HG02852 (cell line): ENCODE measurements around the gene TIMM22.
A peak's percentile ranks its signal among the peaks of the same experiment; 100 is the strongest.
"Not testable (repeated sequence)": the region's sequence is repeated elsewhere in the genome, so short reads cannot be mapped to it uniquely, and the experiment has no call there.

ENCODE experiments used
- ATAC-seq: cut with Tn5 transposase; IDR thresholded peaks from one replicate; pipeline ENCODE4 v1.9.1; 2021; ENCODE audit warnings: mild to moderate bottlenecking, moderate library complexity; ENCODE audit not compliant: unreplicated experiment

The TIMM22 gene

DNA sequence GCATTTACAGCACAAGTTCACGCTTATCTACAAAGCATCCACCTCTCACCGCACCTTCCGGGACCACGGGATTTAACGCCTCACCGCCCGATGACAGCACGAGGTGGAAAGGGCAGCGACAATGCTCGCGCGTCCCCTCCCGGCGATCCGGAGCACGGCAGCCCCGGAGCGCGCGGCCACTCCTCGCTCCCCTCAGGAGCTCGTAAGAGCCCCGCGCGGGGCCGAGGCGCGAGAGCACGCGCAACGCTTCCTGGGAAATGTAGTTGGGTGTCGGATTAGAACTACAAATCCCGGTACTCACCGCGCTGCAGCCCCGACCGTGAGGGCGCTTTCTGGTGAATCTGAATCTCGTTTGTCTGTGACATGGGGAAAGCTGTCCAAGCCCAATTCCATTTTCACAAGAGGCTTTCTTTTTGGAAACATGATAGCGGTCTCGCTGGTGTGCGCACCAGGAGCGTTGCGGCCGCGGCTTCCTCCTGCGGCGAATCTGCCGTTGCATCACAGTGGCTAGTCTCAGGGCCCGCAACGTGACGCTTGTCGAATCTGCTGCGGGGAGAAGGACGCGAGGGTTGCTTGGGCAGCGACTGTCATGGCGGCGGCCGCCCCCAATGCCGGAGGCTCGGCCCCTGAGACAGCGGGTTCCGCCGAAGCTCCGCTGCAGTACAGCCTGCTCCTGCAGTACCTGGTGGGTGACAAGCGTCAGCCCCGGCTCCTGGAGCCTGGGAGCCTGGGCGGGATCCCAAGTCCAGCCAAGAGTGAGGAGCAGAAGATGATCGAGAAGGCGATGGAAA, at the start of gene TIMM22:
Gene TIMM22 (plus strand): TSS at position 576 of the 791 bp plus-strand sequence. CDS start 14 bp downstream, at position 590.
- peak; percentile 87 for ATAC-seq

DNA sequence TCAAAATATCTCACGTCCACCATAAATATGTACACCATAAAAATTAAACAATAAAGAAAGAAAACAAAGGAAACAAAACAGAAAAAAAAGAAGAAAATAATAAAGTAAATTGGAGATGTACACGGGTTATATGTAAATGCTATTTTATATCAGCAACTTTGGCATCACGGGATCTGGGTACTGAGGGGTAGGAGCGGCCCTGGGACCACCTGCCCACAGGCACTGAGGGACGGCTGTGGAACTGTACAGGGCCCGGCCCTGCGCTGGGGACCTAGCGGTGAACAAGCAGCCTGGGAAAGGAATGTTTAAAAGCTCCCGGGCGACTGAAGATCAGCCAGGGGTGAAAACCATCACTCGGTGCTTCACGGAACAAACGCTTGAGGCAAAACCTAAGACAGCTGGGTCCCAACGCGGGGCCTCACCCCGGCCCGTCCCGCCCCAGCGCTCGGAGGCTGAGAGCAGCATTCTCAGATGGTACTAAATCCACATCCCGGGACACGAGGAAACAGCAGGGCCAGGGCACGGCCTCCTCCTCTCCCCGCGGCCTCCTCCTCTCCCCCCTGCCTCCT, 48.6 kb upstream of the TIMM22 start:
- ATAC-seq, result no peak

DNA sequence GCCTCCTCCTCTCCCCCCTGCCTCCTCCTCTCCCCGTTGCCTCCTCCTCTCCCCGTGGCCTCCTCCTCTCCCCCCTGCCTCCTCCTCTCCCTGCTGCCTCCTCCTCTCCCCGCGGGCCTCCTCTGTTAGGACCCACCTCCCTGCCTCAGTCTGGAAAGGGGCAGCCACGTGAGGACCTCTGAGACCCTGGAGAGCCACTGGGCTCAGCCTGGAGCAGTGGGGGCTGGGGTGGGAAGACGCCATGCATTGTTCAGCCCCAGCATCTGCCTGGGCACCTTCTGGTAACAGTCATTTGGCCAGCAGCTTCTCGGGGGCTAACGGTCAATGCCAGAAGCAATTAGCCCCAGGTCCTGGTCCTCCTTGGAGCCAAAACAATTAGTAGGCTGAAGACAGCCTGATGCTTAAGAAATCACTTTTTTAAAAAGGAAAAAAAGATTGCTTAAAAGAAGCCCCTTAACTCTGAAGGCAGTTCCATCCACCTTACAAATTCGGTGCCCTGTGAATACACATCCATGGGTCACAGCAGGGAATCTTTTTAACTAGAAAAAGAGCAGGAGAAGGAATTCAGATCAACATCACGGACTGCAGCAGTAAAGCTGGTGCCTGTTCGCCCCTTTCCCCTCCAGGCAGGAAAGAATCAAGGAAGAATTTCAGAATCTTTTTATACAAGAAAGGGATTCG, 47.2 kb upstream of the TIMM22 start:
- ATAC-seq, result no peak

DNA sequence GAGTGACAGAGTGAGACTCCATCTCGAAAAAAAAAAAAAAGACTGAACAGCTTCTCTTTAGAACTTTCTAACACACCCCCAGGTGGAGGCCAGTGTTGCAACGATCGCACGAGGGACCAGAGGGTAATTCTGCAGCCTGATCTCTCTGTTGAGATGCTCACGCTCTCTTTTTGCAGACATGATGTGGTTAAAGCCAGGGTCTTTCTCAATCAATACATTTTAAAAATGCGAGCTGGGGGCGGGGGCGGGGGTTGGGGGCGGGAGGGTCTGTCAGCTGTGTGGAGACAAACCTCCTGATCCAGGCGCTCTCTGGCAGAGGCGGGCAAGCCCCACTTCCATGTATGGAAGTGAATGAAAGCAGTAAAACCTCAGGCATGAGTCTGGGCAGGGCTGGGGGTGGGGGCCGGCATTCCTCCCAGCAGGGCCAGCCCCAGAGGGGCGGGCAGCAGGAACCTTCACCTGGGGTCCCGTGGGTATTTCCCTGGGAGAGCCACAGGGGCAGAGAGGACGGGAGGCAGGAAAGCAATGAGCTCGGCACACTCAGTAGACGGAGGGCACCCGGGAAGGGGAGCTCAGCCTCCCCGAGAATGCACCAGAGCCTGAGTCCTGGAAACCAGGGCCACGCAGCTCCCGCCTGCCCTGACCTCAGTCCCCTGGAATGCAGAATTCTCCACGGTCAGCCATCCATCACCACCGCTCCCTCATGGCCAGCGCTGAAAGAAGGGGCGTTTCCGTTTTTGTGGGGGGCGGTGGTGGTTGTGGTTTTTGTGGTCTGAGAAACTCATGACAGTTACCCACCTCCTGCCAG, 45.4 kb upstream of the TIMM22 start:
- no peak for ATAC-seq

- ATAC-seq, result not testable (repeated sequence)
Observed at GRCh38 chr17:952592-952991, 44.3 kb upstream of the TIMM22 start.

DNA sequence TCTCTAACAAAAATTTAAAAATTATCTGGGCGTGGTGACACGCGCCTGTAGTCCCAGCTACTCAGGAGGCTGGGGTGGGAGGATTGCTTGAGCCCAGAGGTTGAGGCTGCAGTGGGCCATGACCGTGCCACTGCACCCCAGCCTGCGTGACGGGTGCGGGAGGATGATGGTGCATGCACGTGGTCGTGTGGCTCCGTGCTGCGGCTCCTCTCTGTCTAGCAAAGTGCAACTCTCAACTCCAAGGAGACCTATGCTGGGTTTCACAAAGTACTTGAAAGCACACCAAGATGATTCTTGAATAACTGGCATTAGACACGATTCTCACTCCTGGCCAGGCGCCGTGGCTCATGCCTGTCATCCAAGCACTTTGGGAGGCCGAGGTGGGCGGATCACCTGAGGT, 43.2 kb upstream of the TIMM22 start:
- ATAC-seq, result no peak

DNA sequence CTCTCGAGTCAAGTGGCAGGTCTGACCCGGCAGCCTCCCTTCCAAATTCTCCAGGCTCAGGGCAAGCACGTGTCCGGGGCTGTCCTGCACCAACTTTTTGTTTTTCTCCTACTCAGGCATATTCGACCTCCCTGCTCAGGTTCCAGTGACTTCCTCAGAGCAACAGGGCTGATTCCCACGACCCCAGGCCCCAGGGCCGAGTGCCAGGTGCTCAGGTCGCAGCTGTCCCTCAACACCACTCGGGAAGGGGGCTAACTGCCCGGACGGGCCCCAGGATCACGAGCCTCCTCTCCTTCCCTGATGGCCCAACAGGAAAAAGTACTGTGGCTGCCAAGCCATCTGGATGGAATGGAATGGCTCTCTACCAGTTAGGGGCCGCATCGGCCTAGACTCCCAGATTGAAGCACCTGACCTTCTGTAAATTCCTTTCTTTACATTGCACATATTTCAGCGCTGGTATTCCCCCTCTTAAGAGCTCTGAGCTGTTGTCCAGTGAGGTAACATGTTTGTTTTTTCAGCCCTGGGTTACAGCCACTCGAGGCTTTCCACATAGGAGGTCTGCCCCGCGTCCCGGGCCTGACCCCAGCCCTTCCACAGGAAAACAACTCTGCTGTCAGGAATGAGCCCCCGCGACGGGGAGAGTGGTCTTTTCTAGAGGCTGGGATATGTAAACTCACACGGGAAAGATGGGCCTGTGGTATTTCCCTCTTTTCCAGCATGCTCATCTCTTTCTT, 42.3 kb upstream of the TIMM22 start:
- no peak for ATAC-seq

DNA sequence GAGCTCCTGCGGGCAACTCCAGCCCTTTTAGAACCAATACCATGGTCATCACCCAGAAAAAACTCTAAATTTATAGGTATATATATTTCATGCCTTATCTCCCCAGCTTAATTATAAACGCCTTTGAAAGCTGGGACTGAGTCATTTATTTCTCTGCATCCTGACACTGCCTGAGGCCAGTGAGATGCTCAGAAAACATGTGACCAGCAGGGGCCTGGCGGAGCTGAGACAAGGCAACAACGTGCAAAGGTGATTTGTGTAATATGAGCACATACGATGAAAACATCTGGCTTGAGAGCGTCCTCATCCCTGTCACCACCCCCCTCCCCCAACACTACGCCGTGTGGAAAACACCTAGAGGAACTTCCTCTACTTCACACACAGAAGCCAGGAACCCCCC, 40.0 kb upstream of the TIMM22 start:
- ATAC-seq, result no peak

GRCh38 chr17:957856-958421, 39.0 kb upstream of the TIMM22 start:
- ATAC-seq, result no peak

DNA sequence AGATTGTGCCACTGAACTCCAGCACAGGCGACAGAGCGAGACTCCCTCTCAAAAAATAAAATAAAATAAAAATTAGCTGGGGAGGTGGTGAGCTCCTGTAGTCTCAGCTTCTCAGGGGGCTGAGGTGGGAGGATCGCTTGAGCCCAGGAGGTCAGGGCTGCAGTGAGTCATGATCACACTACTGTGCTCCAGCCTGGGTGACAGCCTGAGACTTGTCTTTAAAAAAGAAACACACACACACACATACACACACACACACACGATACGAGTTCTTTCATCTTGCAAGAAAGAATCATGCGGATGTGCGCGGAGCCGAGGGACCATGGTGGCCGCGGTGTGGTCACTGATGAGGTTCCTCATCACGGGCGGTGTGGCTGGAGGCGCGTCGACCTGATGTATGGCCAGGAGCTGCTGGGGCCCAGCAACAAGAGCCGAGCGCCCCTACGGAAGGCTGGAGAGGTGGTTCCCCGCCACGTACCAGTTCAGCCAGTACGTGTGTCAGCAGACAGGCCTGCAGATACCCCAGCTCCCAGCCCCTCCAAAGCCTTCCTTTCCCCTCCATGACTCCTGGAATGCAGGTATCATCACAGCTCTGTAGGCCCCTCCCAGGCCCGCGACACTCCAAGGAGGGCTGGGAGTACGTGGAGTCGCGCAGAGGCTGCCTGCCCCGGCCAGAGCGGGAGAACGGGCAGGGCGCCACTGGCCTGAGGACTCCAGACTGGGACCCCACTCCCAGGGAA, 38.0 kb upstream of the TIMM22 start:
- ATAC-seq, result no peak

- ATAC-seq, result no peak
Observed at GRCh38 chr17:962166-962565, 34.8 kb upstream of the TIMM22 start.

GRCh38 chr17:962670-963069, 34.3 kb upstream of the TIMM22 start:
- no peak for ATAC-seq

DNA sequence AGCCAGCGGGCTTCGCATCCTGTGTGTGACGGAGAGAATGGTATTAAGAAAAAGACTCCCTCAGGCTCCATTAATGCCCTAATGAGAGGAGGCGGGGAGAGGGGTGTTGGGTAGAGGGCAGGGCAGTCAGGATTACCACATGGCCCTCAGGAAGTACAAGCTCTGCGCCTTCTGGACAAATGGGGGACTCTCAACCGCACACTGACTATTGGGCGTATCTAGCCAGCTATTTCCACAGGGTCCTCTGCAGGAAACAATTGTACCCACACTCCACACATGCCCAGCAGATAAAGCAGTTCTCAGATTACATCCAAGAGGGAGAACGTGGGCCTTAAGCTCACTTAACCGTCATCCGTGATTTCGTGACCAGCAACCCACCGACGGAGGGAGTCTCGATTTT, 32.1 kb upstream of the TIMM22 start:
- no peak for ATAC-seq

DNA sequence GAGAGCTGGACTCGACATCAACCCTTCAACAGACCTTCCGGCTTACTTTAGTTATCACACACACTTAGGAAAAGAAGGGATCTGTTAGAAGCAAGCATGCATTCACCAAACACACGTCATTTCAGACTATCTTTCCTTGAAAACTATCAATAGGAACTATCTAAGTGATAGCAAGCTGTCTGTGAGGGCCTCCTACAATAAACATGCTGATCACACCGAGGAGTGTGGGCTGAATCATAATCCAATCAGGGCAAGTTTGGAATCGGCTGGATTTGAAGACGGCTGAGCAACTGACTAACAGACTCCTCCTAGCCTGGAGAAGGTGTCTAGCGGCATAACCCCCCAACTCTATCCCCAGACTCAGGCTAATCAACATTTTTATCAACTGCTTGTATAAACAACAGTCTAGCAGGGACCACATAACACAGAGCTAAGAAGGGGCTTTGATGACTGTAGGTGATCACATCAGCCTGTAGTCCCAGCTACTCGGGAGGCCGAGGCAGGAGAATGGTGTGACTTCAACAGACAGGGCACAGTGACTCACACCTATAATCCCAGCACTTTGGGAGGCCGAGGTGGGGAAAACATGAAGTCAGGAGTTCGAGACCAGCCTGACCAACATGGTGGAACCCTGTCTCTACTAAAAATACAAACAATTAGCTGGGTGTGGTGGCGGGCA, 31.5 kb upstream of the TIMM22 start:
- no peak for ATAC-seq

GRCh38 chr17:967122-967521, 29.8 kb upstream of the TIMM22 start:
- ATAC-seq, result no peak

- no peak for ATAC-seq
Observed at GRCh38 chr17:968812-969730, 27.9 kb upstream of the TIMM22 start.

DNA sequence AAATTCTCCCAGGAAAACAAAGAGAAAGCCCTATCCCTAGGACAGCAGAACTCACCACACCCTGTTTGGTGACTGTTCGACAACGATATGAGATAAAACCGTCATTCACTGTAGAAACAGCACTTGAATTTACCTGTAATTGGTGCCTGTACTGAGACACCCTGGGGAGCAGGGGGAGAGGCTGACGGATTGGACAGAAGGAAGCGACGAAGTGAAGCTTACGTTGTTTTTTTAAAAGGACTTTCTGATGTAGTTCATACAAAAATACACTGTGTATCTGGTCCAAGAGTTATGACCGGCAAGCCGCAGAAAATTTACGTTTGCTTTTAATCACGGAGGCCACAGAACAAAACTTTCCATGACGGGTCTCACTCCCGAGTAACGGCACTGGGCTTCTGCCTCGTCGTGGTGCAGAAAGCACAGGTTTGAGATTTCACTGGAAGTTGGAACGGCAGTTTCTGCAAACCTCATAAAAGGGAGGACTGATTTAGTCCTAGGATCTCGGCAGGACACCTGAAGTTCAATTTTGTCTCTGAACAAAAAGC, 27.0 kb upstream of the TIMM22 start:
- ATAC-seq, result no peak

DNA sequence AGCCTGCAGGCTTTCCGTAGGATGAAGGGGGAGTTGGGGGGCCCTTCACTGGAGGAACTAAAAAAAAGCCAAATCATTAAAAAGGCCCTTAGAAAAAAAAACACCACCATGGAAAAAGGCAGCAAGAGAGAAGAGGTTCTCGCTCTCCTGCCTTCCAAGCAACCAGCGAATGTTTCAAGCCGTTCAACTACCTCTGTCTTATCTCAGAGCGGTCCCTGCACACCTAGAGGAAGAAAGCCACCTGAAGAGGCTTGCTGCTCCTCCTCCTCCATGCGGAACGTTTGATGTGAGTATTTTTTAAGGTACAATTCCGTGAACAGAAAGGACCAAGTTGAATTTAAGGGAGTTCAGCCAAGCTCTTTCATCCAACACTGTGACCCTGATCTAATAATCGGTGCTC, 26.6 kb upstream of the TIMM22 start:
- no peak for ATAC-seq
